Neural cell (in vitro differentiated cells): Measurements from ENCODE around the gene ARHGAP18.

Source experiments
- EZH2 ChIP-seq: fragments of 200-600, 300-800 bp; shearing (Covaris generic), sonication (generic); IDR thresholded peaks from 2 replicates; pipeline ENCODE4 v1.6.1; 2014; ENCODE audit warnings: antibody characterized with exemption, low read length, borderline replicate concordance, mild to moderate bottlenecking; ENCODE audit not compliant: insufficient read depth, poor library complexity, severe bottlenecking
- MXI1 ChIP-seq: fragments of 450-650 bp; conservative IDR thresholded peaks from 2 replicates; pipeline ENCODE4 v1.6.1; 2014; ENCODE audit warnings: antibody characterized with exemption, mild to moderate bottlenecking; ENCODE audit not compliant: poor library complexity, severe bottlenecking
- RAD21 ChIP-seq: fragments of 450-650 bp; conservative IDR thresholded peaks from 2 replicates; pipeline ENCODE4 v1.6.1; 2014; ENCODE audit warnings: antibody characterized with exemption, mild to moderate bottlenecking, moderate library complexity
- SMC3 ChIP-seq: fragments of 450-650 bp; conservative IDR thresholded peaks from 2 replicates; pipeline ENCODE4 v1.6.1; 2014; ENCODE audit warnings: antibody characterized with exemption, mild to moderate bottlenecking, moderate library complexity; ENCODE audit not compliant: poor library complexity
- TF ChIP-seq, protein P1 (sequence below): fragments of 450-650 bp; IDR thresholded peaks from 2 replicates; pipeline ENCODE4 v1.5.1; 2014; ENCODE audit warnings: antibody characterized with exemption, mild to moderate bottlenecking, moderate library complexity; ENCODE audit not compliant: poor library complexity, severe bottlenecking
- TF ChIP-seq, protein P2 (sequence below): IDR thresholded peaks from 2 replicates; pipeline ENCODE4 v1.6.1; 2012; ENCODE audit warnings: borderline replicate concordance

DNA sequence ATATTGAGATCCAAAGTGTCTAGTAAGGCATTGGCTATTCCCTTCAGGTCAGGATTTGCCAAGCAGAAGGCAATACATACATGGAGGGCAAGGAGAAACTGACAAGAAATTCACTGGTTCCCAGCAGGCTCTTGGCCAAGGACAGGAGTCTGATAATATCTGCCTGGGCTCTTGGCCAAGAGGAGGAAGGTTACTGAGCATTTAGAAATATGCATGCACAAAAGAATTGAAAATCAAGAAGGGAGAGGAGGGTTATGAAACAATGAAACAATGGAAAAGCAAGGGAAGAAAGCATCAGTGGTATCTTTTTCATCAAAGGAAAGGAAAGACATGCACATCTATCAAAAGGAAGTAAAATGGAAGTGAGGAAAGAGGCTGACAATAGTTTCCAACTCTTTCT lies 42.4 kb downstream of the ARHGAP18 start:
- TF ChIP-seq, protein P1, sequence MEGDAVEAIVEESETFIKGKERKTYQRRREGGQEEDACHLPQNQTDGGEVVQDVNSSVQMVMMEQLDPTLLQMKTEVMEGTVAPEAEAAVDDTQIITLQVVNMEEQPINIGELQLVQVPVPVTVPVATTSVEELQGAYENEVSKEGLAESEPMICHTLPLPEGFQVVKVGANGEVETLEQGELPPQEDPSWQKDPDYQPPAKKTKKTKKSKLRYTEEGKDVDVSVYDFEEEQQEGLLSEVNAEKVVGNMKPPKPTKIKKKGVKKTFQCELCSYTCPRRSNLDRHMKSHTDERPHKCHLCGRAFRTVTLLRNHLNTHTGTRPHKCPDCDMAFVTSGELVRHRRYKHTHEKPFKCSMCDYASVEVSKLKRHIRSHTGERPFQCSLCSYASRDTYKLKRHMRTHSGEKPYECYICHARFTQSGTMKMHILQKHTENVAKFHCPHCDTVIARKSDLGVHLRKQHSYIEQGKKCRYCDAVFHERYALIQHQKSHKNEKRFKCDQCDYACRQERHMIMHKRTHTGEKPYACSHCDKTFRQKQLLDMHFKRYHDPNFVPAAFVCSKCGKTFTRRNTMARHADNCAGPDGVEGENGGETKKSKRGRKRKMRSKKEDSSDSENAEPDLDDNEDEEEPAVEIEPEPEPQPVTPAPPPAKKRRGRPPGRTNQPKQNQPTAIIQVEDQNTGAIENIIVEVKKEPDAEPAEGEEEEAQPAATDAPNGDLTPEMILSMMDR: no peak
- TF ChIP-seq, protein P2, sequence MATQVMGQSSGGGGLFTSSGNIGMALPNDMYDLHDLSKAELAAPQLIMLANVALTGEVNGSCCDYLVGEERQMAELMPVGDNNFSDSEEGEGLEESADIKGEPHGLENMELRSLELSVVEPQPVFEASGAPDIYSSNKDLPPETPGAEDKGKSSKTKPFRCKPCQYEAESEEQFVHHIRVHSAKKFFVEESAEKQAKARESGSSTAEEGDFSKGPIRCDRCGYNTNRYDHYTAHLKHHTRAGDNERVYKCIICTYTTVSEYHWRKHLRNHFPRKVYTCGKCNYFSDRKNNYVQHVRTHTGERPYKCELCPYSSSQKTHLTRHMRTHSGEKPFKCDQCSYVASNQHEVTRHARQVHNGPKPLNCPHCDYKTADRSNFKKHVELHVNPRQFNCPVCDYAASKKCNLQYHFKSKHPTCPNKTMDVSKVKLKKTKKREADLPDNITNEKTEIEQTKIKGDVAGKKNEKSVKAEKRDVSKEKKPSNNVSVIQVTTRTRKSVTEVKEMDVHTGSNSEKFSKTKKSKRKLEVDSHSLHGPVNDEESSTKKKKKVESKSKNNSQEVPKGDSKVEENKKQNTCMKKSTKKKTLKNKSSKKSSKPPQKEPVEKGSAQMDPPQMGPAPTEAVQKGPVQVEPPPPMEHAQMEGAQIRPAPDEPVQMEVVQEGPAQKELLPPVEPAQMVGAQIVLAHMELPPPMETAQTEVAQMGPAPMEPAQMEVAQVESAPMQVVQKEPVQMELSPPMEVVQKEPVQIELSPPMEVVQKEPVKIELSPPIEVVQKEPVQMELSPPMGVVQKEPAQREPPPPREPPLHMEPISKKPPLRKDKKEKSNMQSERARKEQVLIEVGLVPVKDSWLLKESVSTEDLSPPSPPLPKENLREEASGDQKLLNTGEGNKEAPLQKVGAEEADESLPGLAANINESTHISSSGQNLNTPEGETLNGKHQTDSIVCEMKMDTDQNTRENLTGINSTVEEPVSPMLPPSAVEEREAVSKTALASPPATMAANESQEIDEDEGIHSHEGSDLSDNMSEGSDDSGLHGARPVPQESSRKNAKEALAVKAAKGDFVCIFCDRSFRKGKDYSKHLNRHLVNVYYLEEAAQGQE: no peak
- no peak for TF ChIP-seq SMC3
- no peak for TF ChIP-seq RAD21
- no peak for TF ChIP-seq EZH2
- no peak for TF ChIP-seq MXI1
